ENCODE results near the gene THSD4.

The THSD4 gene

DNA sequence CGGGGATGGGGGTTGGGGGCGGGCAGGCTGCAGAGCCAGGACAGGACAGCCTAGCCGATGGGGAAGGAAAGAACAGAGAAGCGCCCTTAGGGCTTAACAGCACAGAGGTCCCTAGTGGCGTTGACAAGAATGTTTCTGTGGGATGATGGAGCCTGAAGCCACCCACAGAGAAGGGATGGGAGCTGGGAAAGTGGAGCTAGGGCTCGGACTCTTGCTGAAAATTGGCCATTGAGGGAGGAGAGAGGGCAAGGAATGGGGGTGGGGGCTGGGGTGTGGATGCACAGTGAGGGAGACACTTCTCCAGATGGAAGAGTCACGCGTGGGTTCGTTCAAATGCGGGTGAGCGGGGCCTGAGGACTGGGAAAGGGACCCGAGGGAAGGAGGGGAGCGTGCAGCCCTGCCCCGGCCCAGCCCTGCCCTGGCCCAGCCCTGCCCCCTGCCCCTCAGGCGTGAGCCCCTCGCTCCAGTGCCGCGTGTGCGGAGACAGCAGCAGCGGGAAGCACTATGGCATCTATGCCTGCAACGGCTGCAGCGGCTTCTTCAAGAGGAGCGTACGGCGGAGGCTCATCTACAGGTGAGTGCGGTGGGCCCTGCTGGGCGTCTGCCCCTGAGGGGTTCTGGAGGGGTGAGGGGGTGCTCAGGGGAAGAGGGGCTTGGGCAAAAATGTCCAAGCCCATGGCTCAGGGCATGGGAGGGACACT is 695.9 kb downstream of the THSD4 start:
- ATAC-seq (no peak), DNase-seq (no peak)

DNA sequence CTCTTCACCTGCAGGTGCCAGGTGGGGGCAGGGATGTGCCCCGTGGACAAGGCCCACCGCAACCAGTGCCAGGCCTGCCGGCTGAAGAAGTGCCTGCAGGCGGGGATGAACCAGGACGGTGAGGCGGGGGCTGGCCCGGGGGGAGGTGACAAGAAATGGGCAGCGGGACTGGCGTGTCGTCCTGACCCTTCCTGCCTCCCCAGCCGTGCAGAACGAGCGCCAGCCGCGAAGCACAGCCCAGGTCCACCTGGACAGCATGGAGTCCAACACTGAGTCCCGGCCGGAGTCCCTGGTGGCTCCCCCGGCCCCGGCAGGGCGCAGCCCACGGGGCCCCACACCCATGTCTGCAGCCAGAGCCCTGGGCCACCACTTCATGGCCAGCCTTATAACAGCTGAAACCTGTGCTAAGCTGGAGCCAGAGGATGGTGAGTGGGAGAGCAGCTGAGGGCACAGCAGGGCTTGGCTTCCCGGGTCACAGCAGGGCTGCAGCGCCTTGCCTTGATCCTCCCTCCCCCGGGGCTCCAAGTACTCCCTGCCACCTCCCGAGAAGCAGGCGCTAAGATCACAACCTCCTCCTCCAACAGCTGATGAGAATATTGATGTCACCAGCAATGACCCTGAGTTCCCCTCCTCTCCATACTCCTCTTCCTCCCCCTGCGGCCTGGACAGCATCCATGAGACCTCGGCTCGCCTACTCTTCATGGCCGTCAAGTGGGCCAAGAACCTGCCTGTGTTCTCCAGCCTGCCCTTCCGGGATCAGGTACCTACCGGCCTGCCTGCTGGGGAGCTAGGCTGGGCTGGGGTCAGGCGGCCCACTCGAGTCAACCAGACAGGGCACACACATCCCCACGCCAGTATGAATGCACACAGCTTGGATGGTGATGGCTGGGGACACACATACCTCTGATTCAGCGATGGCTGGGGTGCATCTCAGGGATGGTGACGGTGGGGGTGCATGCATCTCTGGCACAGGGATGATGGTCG is 696.8 kb downstream of the THSD4 start:
- ATAC-seq (no peak), DNase-seq (no peak)

DNA sequence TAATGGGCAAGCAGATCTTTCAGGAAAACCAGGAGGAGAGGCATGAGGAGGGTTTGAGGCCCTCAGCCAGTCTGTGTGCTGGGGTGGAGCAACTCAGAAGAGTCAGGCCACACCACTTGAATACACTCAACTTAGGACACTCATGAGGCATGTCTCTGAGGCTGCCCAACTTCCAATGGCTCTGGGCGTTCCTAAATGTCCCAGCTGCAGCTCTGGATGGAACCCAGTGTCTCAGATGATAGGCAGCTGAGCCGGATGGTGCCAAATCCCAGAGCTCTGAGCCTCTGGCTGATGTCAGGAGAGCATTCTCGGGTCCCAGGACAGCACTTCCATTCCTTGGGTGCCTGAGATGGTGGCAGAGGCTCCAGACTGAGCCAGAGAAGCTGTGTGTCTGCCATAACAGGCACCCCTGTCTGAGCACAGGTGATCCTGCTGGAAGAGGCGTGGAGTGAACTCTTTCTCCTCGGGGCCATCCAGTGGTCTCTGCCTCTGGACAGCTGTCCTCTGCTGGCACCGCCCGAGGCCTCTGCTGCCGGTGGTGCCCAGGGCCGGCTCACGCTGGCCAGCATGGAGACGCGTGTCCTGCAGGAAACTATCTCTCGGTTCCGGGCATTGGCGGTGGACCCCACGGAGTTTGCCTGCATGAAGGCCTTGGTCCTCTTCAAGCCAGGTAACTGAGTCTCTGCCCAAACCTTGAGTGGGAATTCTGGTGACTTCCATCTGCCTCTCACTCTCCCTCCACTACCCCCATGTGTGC is 697.9 kb downstream of the THSD4 start:
- DNase-seq, result no peak
- ATAC-seq, result no peak

DNA sequence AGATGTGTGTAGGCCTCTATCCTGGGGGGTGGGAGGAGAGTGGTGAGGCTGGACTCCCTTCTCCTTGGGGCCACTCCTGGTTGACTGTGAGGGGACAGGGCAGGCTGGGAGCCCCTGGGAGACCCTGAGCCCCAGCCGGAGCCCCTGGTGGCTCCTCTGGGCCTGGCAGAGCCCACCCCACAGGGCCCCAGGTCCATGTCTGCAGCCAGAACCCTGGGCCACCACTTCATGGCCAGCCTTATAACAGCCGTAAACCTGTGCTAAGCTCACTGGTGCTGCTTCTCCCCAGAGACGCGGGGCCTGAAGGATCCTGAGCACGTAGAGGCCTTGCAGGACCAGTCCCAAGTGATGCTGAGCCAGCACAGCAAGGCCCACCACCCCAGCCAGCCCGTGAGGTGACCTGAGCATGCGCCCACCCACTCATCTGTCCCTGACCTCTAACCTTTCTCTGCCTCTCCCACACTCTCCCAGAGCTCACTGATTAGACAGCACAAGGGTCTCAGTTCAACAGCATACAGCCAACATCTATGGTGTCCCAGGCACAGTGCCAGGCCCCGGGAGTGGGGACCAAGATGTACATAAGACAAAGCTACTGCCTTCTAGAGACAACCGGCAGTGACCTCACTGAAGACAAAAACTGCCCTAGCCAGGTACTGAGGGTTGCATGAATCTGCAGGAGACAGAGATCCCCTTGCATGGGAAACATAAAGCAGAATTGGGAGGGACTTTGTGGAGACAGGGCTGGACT is 698.6 kb downstream of the THSD4 start:
- no peak for DNase-seq

DNA sequence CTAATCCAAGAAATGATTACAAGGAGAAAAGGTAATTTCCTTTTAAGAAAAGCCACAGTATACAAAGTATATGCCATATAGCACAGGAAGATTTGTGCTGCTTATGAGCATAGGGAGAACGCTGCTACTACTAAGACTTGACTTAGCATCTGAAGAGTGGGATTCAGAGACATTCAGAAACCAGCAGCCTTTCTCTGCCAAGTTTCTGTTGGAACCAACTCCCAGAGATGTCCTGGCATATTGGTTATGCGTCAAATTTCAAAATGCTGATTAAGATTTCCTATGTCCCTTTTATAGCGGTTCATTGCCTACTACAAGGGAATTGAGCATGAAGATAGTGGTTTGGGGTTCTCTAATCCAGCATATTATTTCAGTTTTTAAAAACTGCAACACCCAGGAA is 700.0 kb downstream of the THSD4 start:
- ATAC-seq, result no peak
- DNase-seq, result no peak

More for the DNA sequence above, 698.6 kb downstream of the THSD4 start:
- ATAC-seq, result no peak

DNA sequence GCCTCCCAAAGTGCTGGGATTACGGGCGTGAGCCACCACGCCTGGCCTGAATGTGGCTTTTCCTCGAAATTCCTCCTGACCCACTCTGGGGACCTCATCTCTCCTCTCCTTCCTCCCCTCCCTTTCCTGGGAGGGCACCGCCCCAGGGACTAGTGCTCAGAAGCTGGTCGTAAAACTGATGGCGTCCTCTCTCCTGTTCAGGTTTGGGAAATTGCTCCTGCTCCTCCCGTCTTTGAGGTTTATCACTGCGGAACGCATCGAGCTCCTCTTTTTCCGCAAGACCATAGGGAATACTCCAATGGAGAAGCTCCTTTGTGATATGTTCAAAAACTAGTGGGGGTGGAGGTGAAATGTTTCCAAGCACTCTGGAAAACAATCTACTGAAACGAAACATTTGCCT is 702.1 kb downstream of the THSD4 start:
- ATAC-seq (no peak), DNase-seq (no peak)

DNA sequence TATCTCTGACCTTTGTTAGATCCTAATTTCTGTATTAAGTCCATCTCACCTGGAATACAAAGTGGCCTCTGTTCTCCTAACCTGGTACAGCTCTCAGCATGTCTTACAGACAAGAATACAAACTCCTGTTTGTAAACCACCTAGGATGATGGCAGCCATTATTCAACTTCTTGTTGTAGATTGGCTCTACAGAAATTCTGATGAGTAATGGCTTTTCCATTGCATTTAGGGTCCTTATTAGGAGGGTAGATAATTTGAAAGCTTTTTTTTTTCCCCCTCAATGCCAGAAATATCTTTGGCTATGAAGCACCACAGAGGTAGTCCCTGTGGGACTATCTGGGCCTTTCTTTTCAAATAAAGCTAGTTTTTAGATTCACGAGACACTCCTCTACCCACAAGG is 704.9 kb downstream of the THSD4 start:
- ATAC-seq (no peak), DNase-seq (no peak)

DNA sequence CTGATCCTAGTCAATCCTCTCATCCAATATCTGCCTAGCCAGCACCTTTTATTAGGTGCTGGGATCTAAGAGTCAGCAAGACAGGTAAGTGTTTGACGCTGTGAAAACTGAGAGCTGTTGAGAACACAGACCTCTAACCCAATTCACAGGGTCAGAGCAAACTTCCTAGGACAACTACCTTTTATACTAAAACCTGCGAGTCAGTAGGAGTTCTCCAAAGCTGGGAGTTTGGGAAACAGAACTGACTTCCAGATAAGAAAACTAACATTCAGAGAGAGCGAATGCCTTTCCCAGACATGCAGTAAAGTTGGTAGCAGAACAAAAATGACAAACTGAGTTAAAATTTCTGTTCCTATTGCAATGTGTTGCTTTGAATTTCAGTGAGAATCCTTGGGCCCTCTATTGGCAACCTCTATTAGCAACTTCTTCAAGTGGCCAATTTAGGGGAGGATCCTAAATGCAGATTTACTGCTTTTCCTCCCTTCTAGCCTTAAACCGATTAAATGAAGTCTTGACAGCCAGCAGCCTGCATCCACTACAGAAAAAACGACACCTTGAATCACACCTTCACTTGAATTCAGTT is 706.4 kb downstream of the THSD4 start:
- ATAC-seq (no peak), DNase-seq (no peak)

DNA sequence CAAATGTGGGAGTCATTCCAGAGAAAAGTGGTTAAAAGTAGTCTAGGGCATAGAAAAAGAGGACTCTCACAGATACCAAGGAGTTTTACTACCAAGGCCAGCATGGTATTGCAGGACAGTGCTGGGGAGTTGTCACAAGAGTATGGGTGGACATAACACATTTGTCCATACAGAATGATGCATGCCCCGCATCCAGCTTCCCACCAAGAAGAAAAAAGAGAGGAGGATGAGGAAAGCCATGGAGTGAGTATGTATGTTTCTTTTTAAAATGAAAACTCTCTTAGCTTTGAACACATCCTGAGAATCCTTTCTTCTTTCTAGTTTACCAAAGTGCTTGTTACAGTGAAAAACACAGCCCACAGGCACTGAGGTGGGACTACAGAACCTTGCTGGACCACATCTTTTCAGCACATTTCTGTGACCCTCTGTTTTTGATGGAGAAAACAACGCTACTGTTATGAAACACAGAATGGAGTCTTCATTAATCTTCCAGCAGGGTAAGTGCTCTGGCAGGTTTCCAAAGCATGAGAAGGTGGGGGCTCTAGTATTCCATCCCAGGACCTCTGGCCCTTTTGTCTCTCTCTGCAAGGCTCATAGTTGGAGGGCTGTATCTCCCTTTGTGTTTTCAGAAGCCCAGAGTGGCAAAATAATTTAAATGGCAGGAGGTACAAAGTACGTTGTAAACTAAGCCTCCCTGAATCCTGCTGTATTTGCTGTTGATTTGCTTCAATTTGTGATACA is 707.8 kb downstream of the THSD4 start:
- no peak for ATAC-seq

DNA sequence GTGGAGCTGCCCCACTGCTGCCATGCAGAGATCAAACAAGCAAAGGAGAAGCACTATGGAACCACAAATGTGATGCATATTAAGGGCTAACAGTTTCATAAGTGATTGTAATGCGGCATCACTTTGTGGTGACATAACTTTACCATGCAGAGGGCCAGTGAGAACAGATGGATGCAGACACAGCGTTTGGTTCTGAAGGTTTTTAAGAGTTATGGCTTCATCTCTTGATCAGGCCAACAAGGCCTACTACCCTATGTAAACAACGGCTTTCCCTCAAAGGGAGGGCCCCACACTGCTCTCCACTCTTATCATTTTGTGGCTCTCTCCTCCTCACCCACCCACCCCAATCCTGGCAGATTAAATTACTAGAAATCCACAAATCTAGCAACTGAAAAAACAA is 708.5 kb downstream of the THSD4 start:
- no peak for DNase-seq
- no peak for ATAC-seq

More for the DNA sequence above, 707.8 kb downstream of the THSD4 start:
- DNase-seq, result no peak

DNA sequence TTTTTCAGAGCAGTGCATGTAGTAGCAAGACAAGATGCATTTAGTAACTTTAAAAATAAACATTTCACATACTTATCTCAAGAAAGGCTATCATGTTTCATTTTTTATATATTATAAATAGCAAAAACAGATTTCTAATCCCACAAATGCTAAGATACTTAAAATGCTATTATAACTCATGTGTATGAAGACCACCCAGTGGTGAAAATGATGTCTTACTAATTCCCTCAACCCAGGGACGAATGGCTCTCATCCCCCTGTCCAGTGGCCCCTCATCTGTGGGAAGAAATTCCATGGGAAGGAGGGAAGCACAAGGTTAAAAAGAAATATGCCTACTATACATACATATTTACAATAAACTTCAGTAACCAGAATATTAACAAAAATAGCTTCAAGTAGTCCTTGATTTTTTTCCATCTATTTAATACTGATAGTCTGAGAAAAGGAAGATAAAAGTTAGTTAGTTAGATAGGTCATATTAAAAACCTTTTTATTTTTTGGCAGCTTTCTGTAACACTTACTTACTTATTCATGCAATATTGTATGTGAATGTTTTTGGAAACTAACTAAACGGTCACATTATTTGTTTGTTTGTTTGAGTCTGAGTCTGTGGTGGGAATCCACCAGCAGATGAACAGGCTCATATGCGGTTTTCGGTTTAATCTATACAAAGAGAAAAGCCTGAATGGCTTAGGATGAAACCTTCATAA is 709.9 kb downstream of the THSD4 start:
- DNase-seq (no peak), ATAC-seq (no peak)

DNA sequence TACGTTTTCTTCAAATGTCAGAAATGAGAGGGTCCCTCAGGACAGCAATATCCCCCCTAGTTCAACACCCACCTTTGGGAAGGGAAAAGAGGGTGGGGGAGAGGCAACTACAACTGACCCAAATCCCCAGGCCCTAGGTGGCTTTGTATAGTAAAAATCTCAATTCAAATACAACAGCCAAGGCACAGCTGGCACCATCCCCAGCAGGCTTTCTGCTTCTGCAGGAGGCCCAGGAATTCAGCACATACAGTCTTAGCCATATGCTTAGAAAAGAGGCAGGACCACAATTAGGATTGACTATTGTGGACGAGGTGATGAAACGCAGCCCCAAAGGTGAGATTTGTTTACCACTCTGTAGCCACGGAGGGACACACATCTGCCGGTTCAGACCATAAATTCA is 710.9 kb downstream of the THSD4 start:
- no peak for DNase-seq
- ATAC-seq, result no peak

DNA sequence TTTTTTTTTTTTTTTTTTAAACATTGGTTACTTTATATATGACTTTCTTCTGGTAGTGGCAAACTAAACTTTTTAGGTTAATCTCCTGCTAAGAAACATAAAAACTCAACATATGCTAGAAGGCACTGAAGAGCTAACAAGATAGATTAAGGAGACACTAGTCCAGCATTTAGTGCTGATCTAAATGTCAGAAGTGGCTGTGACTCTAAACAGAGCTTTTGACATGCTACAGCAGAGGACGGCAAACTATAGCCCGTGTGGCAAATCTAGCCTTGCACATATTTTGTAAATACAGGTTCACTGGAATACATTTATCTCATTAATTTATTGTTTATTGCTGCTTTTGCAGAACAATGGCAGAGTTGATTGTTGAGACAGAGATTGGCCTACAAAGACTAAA is 715.7 kb downstream of the THSD4 start:
- ATAC-seq (no peak), DNase-seq (no peak)
